KG1 (cell line): Measurements from ENCODE around the gene NCR2.

Experiments
- DNase-seq: peaks from one replicate; lab custom pipeline; 2025; lab: John Stamatoyannopoulos, UW

NCR2 gene

GRCh38 chr6:41331401-41332150, 3.8 kb upstream of the NCR2 start:
- no peak for DNase-seq

DNA sequence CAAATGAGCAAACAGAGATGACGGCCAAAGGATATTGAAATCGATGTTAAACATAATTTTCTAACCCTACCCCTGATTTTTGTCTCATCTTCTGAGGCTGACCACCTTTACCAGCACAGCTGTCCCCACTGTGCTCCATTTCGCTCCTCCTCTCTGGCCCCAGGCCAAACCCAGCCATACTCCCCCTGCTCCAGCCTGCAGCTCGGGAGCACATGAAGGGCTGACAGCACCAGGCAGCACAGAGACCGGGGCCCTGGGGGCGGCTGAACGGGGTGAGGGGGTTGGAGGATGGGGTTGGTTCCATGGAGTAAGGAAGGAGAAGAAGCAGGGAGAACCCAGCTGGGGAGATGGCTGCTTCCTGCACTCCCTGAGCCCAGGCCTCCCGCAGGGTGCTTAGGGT, 3.2 kb upstream of the NCR2 start:
- no peak for DNase-seq

DNA sequence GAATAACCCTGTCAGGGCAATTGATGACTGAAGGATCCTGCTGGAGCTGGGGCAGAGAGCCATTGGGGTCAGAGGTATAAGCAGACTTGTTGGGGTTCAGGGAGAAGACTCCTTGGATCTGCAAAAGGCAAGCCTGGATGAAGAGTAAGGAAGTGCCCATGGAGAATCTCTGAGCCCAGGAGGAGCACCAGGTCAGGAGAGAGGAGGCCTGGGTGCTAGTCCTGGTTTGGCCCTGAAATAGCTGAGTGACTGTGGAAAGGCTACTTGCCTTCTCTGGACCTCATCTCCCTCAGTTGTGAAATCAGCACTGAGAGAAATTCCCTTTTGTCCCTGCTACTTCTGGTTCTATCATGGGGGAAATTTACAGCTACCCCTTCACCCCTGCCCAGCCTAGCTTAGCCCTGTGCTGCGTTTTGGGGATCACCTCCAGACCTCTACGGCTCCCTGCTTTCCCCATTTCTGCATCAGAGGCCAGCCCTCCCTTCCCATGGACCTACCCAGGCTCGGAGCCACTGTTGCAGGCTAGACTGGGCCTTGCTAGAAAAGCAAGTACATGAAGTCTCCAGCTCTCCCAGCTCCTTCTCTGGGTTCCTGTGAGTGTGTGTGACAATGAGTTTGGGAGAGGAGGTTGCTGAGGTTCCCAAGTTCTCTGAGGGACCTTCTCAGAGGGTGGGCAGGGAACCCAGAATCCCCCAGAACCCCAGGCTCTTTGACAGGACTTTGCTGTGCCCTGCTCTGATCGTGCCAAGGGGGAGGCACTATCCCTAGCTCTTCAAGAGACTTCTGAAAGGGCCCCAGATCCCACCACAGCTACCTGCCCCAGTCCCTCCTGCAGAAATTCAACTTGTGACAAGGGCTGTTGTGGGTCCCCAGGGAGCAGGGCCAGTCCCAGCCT, 2.3 kb upstream of the NCR2 start:
- no peak for DNase-seq

DNA sequence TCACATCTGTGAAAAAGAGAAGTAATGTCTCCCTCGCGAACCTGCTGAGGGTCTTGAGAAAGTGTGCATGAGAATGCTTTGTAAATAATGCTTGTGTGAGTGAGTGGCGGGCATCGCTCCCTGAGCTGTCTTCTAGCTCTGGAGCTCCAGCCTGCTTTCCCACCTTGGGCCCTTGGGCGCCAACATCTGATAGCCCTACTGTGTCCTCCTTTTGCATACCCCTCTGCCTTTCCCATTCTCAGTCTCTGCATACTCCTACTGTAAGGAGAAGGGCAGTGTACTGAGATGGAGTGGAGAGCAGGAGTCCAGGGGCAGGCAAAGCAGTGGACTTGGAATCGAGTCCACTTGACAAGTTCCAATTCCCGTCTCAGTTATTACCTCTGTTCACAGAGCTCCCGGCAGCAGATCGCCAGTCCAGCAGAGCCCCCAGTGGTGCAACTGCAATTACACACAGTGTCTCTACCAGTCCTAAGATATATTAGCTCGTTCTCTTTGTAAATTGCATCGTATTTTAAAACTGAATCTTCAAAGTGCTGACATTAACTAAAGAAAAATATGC, 847 bp upstream of the NCR2 start:
- peak; percentile 86 for DNase-seq

- no peak for DNase-seq
Measured at GRCh38 chr6:41335943-41336342, 535 bp downstream of the NCR2 start.

- DNase-seq, result no peak
Measured at GRCh38 chr6:41336824-41337223, 1.4 kb downstream of the NCR2 start.

GRCh38 chr6:41337709-41338108, 2.3 kb downstream of the NCR2 start:
- DNase-seq, result no peak

GRCh38 chr6:41338659-41339058, 3.3 kb downstream of the NCR2 start:
- DNase-seq, result no peak

DNA sequence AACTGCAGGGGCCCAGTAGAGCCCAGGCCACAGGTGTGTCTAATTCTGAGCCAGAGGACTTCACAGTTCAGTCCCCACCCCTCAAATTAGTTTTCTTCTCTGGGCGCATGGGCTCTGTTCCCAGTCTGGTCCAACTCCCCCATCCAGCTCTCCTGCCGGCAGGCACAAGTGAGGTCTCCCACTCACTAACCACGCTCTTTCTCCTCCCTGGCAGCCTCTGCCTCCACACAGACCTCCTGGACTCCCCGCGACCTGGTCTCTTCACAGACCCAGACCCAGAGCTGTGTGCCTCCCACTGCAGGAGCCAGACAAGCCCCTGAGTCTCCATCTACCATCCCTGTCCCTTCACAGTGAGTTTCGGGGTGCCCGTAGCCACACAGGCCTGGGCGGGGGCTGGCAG, 6.2 kb downstream of the NCR2 start:
- no peak for DNase-seq

DNA sequence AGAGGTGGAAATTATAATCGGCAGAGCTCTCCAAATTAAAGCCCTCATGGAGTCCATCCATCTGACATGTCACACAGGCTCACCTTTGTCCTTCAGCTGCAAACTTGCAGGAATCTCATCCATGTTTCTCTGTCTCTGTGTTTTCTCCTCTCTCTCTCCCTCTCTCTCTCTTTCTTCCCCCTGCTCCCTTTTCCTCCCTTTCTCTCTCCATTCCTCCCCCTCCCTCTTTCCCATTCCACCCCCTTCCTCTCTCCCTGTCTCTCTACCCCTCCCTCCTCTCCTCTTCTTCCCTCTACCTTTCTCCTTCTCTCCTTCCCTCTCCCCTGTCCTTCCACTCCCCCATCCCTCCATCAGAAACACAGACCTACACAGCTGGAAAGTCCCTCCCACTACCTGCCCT, 6.8 kb downstream of the NCR2 start:
- DNase-seq, result no peak

GRCh38 chr6:41343641-41344187, 8.3 kb downstream of the NCR2 start:
- no peak for DNase-seq

DNA sequence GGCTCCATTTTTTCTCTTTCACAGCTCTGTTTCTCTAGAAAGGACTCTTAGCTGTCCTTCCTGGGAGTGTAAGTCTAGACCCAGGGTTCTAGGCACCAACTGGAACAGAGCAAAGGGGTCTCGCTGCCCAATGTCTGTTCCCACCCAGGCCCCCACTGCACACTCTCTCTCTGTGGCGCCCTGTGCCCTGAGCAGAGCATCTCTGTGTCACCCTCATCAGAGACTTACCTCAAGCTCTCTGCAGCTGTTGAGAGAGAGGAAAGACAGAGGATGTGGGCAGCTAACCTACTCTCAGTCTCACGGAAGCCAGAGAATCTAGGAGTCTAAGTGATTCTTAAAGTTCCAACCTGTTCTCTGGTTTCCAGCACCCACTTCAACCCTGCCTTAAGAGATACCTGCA, 9.5 kb downstream of the NCR2 start:
- peak; percentile 26 for DNase-seq

- no peak for DNase-seq
Measured at GRCh38 chr6:41345901-41346300, 10.5 kb downstream of the NCR2 start.

DNA sequence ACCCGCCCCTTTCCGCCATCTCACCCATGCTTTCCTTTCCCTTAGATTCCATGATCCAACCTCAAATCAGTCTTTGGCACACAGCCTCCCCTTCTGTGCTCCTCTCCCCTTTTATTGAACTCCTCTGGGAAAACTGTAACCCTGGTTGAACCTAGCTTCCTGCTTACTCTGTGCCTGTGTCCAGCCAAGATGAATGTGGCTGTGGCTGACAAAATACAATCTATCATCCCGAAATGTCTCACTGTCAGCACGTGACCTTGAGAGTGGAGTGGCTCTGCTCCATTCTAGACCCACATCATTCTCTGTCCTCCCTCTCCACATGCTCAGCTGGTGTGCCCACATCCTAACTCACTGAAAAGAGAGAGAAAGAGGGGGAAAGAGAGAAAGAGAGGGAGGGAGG, 11.0 kb downstream of the NCR2 start:
- DNase-seq, result no peak

DNA sequence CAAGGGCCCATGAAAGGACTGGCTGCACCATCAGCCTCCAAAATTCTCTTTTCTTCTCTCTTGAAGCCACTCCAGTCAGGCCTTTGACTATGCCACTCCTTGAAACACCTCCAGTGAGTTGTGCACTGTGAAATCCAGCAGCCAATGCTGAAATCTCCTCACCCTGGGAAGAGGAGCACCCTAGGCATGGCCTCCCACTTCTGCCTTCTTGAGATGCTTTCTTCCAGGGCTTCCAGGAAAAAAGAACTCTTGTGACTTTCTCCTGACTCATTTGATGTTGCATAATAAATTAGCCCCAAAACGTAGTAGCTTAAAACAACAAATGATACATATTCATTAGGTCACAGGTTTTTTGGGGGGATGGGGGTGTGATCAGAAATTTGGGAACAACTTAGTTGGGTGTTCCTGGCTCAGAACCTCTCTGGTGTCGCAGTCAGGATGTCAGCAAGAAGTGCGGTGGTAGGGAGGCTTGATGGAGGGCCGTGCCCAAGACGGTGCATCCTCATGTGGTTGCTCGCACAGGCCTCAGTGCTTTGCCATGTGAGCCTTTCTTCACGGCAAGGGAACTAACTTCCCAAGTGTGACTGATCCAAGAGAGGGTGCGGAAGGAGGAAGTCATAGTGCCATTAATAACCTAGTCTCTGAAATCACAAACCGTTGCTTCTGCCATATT, 12.1 kb downstream of the NCR2 start:
- DNase-seq, result no peak

DNA sequence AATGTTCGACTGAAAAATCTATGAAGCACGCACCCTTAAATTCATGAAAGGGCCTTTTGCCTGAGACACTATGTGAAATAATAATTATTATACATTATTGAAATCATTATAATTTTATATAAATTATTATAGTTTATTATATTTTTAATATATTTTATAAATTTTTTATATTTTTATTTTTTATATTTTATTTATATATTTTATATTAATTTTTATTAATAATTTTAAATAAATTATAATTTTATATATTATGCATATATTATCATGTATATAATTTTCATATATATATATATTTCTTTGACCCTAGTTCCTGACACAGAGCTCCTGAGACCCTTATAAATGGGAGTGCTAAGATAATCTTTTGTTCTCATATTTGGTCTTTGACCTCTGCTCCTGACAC, 13.5 kb downstream of the NCR2 start:
- no peak for DNase-seq

GRCh38 chr6:41352396-41352795, 17.0 kb downstream of the NCR2 start:
- DNase-seq, result no peak

GRCh38 chr6:41352907-41353306, 17.5 kb downstream of the NCR2 start:
- no peak for DNase-seq

DNA sequence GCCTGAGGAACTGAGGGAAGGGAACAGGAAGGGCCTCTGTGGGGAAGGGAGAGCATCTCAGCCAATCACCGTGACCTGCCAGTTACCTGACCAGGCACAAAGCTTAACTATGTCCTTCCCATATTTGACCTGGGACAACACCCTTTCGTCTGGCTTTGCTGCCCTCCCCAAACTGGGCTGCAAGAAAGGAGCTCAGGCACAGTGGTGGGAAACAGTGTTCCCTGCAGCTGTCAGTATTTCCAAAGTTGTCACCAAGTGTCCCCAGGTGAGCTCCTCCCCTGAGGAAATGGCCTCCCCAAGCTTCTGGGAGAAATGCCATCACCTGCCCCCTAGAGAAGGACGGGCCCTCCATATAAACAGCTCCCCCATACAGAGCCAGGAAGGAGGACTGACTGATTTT, 17.9 kb downstream of the NCR2 start:
- DNase-seq, result no peak

- DNase-seq, result no peak
Measured at GRCh38 chr6:41355952-41356351, 20.5 kb downstream of the NCR2 start.

DNA sequence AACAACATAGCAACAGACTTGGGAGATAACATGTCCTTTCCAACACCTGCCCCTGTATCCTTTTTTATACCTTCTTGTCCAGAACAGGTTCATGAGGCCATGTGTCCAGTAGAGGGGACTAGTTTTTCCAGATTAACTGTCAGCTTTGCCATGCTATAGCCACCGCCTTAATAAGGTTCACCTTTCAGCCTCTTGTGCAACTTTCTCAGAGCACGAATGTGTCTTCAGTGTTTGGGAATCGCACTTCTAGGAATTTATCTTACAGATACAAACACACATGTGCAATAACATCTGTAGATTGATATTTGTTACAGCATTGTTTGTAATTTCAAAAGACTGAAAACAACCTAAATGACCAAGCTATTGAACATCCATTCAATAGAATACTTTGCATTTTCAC, 21.4 kb downstream of the NCR2 start:
- DNase-seq, result no peak

DNA sequence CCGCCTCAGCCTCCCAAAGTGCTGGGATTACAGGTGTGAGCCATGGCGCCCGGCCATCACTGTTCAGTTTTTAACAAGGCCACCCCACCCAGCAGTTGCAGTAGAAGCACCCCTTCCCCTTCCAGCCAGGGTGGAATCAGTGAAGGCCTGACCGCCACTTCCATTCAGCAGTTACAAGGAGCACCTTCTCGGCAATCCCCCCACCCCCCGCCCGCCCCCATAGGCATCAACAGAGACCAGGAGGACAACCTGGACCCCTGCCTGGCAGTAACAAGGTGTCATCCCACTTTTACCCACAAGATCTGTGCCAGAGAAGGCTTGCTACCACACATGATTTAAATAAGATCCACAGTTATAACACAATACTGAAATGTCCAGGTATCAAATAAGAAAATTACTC, 23.1 kb downstream of the NCR2 start:
- no peak for DNase-seq
